Measurements from ENCODE around the gene INHBB.

GRCh38 chr2:120393456-120393855 lies 47.5 kb downstream of the INHBB start:
- no peak for TF ChIP-seq CTCF (IDR thresholded peaks at IDR 0.05 in 4 of 5, conservative IDR thresholded peaks at IDR 0.05 in 1 of 5)
- no peak for TF ChIP-seq POLR2A (IDR thresholded peaks at IDR 0.05)

Data from gastrocnemius medialis (tissue), 4 donors.